Sigmoid colon (tissue), 7 donors: ENCODE measurements around the gene PSMF1. TPM values are rescaled to one million over a fixed set of nuclear protein-coding genes. Genes with fewer than 3 reads are reported as not detected.

Experiments
- DNase-seq: peaks from one replicate; pipeline ENCODE4 v3.0.0-alpha.2; 2019
- H3K27ac ChIP-seq, 4 donors: fragments of 200-600 bp; sonication (generic); one replicate each; pipeline ENCODE4 v1.5.1; 2016 to 2019; ENCODE audit warnings: mild to moderate bottlenecking in 1 of 4
- H3K27me3 ChIP-seq, 3 donors: fragments of 200-600 bp; sonication (generic); one replicate each; pipeline ENCODE4 v1.5.1; 2019; ENCODE audit warnings: mild to moderate bottlenecking in 1 of 3
- H3K36me3 ChIP-seq, 4 donors: fragments of 200-600 bp; sonication (generic); one replicate each; pipeline ENCODE4 v1.5.1; 2016 to 2019
- H3K4me1 ChIP-seq, 4 donors: fragments of 200-600 bp; sonication (generic); one replicate each; pipeline ENCODE4 v1.5.1; 2017 to 2019
- H3K4me3 ChIP-seq, 4 donors: fragments of 200-600 bp; sonication (generic); one replicate each; pipeline ENCODE4 v1.5.1; 2017 to 2019; ENCODE audit warnings: mild to moderate bottlenecking in 2 of 4, moderate library complexity in 1 of 4
- H3K9me3 ChIP-seq, 4 donors: fragments of 200-600 bp in 3 of 4; sonication (generic) in 3 of 4; one replicate each; pipeline versions ENCODE4 v1.5.1 to v1.6.1; 2013 to 2019
- CTCF ChIP-seq, 4 experiments: fragments of 450-650 bp in 3 of 4; fragments of 200-600 bp in 1 of 4; IDR thresholded peaks; one replicate each; pipeline ENCODE4 v1.5.1; 2016 to 2019; ENCODE audit warnings: antibody characterized with exemption in 4 of 4, mild to moderate bottlenecking in 3 of 4, moderate library complexity in 2 of 4
- EP300 ChIP-seq, 4 donors: sonication (generic); formaldehyde crosslinking; IDR thresholded peaks; one replicate each; pipeline ENCODE4 v1.6.1; 2017; ENCODE audit warnings: antibody characterized with exemption in 4 of 4
- POLR2A ChIP-seq, 2 donors: fragments of 450-650 bp; IDR thresholded peaks; one replicate each; pipeline ENCODE4 v1.6.1; 2016; ENCODE audit warnings: antibody characterized with exemption in 2 of 2, mild to moderate bottlenecking in 2 of 2, moderate library complexity in 2 of 2
- POLR2AphosphoS5 ChIP-seq, 4 donors: sonication (generic); formaldehyde crosslinking; IDR thresholded peaks; one replicate each; pipeline ENCODE4 v1.6.1; 2017; ENCODE audit warnings: antibody characterized with exemption in 4 of 4
- WGBS, 2 donors: extraction: QIAGEN DNeasy Blood & Tissue Kit; methylation state at CpG; one replicate each; pipeline ENCODE4 v1.1.7; 2013; 5-methylcytosine and 5-hydroxymethylcytosine counted together
- intact Hi-C: fragments of 100-400 bp; cut with DNase I; formaldehyde crosslinking; loops from one replicate; pipeline ENCODE4 v1.15.1; 2023
- polyA plus RNA-seq, 3 donors: library from polyadenylated mRNA; stranded (reverse); fragments of 200-250 nt; gene quantifications; one replicate each; pipeline ENCODE4 v1.2.3, GENCODE V29; 2013
- total RNA-seq, 4 donors: library from RNA; depleted of rRNA; stranded (reverse); fragments of >200 nt; gene quantifications; one replicate each; pipeline ENCODE4 v1.1.0, GENCODE V29; 2016
- donor health status: healthy with polysubstance abuse.
- donor health status: Bipolar disorder and iron deficiency.
- donor health status: healthy.

The PSMF1 gene
- total and polyA plus RNA-seq, 7 donors, result 47.2 to 148 (median 74.7) TPM

- H3K9me3 ChIP-seq, result no peaks in the 10 kb centered on the region
- 1 to 3% methylated on average over 76 of the region's 76 CpGs for WGBS, 2 donors
- peaks cover 0 to 16% (median 14%) of the 10 kb centered on the region in 4 donors for H3K4me1 ChIP-seq
- no peaks in the 10 kb centered on the region for H3K36me3 ChIP-seq
- H3K4me3 ChIP-seq, result peak within 1 kb of the TSS in 3 of 4 donors; percentile 29 to 46 (median 44)
- intact Hi-C loops, result no loop called here
- no peak for DNase-seq
- no peak within 1 kb of the TSS for H3K27ac ChIP-seq
- TF ChIP-seq CTCF (IDR thresholded peaks at IDR 0.05), result no peak
- no peak for TF ChIP-seq EP300 (IDR thresholded peaks at IDR 0.05)
- TF ChIP-seq POLR2A (IDR thresholded peaks at IDR 0.05), result no peak
- TF ChIP-seq POLR2AphosphoS5 (IDR thresholded peaks at IDR 0.05), result no peak
- peaks cover 26 to 43% (median 30%) of the 10 kb centered on the region in 3 donors for H3K27me3 ChIP-seq
These were observed 66.4 kb downstream of the PSMF1 start, which contains the start of gene TMEM74B for GRCh38 chr20:1184638-1185315. TMEM74B (minus strand) TSS chr20:1184981; CDS start chr20:1183801, 1,180 bp downstream.

- H3K4me3 ChIP-seq, result peak overlapping the region in 3 of 4 donors; percentile 29 to 46 (median 44)
- no peak overlapping the region for H3K27ac ChIP-seq
- intact Hi-C loops, result no loop called here
These were observed 66.9 kb downstream of the PSMF1 start for GRCh38 chr20:1185316-1185741.

GRCh38 chr20:1185790-1186334 lies 67.5 kb downstream of the PSMF1 start:
- Histone ChIP-seq H3K27me3 (peaks cover 26 to 43% (median 30%) of the 10 kb centered on the region in 3 donors), H3K36me3 (no peaks in the 10 kb centered on the region), H3K4me3 (peak overlapping the region in 3 of 4 donors; percentile 29 to 46 (median 44)), H3K4me1 (peaks cover 0 to 16% (median 14%) of the 10 kb centered on the region in 4 donors), H3K27ac (no peak overlapping the region), H3K9me3 (no peaks in the 10 kb centered on the region)
- WGBS, 2 donors, result 4 to 11% methylated on average over 20 of the region's 20 CpGs
- intact Hi-C loops, result no loop called here
- TF ChIP-seq POLR2A (IDR thresholded peaks at IDR 0.05) (no peak), CTCF (IDR thresholded peaks at IDR 0.05) (peak in 1 of 4 experiments; percentile 8)
- DNase-seq, result no peak

More at GRCh38 chr20:1185316-1185741, 66.9 kb downstream of the PSMF1 start:
- Histone ChIP-seq H3K27me3 (peaks cover 26 to 43% (median 30%) of the 10 kb centered on the region in 3 donors), H3K36me3 (no peaks in the 10 kb centered on the region), H3K9me3 (no peaks in the 10 kb centered on the region), H3K4me1 (peaks cover 0 to 16% (median 14%) of the 10 kb centered on the region in 4 donors)
- no peak for TF ChIP-seq POLR2A (IDR thresholded peaks at IDR 0.05)
- no peak for TF ChIP-seq CTCF (IDR thresholded peaks at IDR 0.05)
- no peak for TF ChIP-seq POLR2AphosphoS5 (IDR thresholded peaks at IDR 0.05)
- no peak for TF ChIP-seq EP300 (IDR thresholded peaks at IDR 0.05)
- no peak for DNase-seq
- 1% methylated on average over 54 of the region's 54 CpGs for WGBS, 2 donors

- intact Hi-C loops, result no loop called here
- Histone ChIP-seq H3K4me3 (no peak overlapping the region), H3K27ac (no peak overlapping the region), H3K9me3 (no peaks in the 10 kb centered on the region), H3K27me3 (peaks cover 26 to 43% (median 30%) of the 10 kb centered on the region in 3 donors), H3K36me3 (no peaks in the 10 kb centered on the region), H3K4me1 (peaks cover 0 to 16% (median 14%) of the 10 kb centered on the region in 4 donors)
- no peak for TF ChIP-seq EP300 (IDR thresholded peaks at IDR 0.05)
- TF ChIP-seq POLR2AphosphoS5 (IDR thresholded peaks at IDR 0.05), result no peak
- no peak for TF ChIP-seq POLR2A (IDR thresholded peaks at IDR 0.05)
- TF ChIP-seq CTCF (IDR thresholded peaks at IDR 0.05), result no peak
- WGBS, 2 donors, result 75 to 84% methylated on average over 13 of the region's 13 CpGs
- DNase-seq, result no peak
These were observed 68.1 kb downstream of the PSMF1 start for GRCh38 chr20:1186367-1186991.
